GM12874 (cell line): ENCODE data around the gene RIMBP2.

ENCODE experiments used
- TF ChIP-seq, protein P1 (sequence below): IDR thresholded peaks from 2 replicates; pipeline ENCODE4 v1.5.1; 2011; ENCODE audit warnings: low read depth, mild to moderate bottlenecking, control low read depth, low read length, moderate library complexity; ENCODE audit not compliant: insufficient read depth

RIMBP2 gene

GRCh38 chr12:130436741-130437501 lies 279.2 kb downstream of the RIMBP2 start:
- TF ChIP-seq, protein P1, sequence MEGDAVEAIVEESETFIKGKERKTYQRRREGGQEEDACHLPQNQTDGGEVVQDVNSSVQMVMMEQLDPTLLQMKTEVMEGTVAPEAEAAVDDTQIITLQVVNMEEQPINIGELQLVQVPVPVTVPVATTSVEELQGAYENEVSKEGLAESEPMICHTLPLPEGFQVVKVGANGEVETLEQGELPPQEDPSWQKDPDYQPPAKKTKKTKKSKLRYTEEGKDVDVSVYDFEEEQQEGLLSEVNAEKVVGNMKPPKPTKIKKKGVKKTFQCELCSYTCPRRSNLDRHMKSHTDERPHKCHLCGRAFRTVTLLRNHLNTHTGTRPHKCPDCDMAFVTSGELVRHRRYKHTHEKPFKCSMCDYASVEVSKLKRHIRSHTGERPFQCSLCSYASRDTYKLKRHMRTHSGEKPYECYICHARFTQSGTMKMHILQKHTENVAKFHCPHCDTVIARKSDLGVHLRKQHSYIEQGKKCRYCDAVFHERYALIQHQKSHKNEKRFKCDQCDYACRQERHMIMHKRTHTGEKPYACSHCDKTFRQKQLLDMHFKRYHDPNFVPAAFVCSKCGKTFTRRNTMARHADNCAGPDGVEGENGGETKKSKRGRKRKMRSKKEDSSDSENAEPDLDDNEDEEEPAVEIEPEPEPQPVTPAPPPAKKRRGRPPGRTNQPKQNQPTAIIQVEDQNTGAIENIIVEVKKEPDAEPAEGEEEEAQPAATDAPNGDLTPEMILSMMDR = no peak

DNA sequence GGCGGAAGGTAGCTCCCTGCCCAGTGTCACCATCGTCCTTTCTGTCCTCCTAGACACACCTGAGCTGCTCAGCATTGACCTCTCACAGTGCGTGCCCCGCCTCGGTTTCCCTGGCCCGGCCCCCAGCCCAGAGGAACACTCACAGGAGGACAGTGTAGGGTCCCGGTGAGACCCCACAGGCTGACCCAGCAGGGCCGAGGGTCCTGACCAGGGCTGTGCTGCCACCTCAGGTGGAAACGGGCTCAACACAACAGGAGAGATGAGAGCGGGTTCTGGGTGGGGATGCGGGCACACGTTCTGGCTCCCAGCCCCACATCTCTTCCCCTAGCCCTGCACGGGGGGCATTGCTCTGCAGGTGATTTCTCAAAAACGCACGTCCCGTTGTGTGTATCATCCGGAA lies 280.3 kb downstream of the RIMBP2 start:
- TF ChIP-seq, protein P1 = no peak

DNA sequence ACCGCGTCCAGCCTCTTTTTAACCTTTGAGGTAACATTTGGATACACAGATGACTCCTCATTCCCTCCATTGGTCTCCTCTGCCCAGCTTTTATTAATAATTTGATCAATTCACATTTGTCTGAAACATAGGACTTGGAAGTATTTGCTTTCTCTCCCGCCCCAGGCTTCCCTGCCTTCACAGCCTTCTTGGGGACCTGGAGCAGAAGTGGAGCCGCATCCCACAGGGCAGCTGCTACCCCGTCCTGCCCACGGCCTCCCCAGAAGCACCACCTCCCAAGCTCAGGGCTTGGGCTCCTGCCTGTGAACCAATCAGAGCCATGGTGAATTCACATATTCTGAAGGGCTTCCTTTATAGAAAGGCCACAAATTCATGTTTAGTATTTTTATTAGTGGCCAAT lies 280.8 kb downstream of the RIMBP2 start:
- TF ChIP-seq, protein P1 = no peak

- TF ChIP-seq, protein P1 = no peak
These were observed 281.5 kb downstream of the RIMBP2 start for GRCh38 chr12:130434560-130434959.

- TF ChIP-seq, protein P1 = no peak
These were observed 282.3 kb downstream of the RIMBP2 start for GRCh38 chr12:130433834-130434233.

DNA sequence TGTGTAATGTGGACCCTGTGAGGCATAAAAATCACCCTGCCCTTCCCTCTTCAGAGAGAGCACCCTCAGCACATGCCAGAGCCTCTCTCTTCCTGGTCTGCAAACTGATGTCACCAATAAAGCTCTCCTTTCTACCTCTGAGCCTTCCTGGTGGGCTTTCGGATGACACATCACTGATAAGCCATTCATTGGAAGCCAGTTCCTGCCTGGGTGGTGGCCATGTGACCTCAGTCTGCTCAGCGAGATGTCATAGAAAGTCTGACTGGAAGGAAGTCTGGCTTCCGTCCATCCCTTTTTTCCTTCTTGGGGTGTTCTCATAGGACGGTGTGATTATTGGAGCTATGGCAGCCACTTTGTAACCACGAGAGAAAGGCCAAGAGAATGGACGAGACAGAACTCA lies 282.7 kb downstream of the RIMBP2 start:
- TF ChIP-seq, protein P1 = no peak

- TF ChIP-seq, protein P1 = no peak
These were observed 284.9 kb downstream of the RIMBP2 start for GRCh38 chr12:130431176-130431575.
